Natural killer cell (primary cell): ENCODE data around the gene MAGEA4. TPM values are rescaled to one million over a fixed set of nuclear protein-coding genes. Genes with fewer than 3 reads are reported as not detected.

Experiments
- ATAC-seq, 3 donors: fragments of 150-1000 bp in 2 of 3; fragments of 200-7000 bp in 1 of 3; cut with Tn5 transposase; 1 replicate in 1 of 3; 2 replicates in 2 of 3; pipeline ENCODE4 v1.10.0; 2021; ENCODE audit warnings: mild to moderate bottlenecking in 2 of 3, moderate library complexity in 2 of 3
- DNase-seq, 2 donors: peaks; one replicate each; pipeline versions ENCODE4 v3.0.0 to v3.0.0-alpha.2; 2013 to 2021; ENCODE audit warnings: mixed read lengths in 1 of 2
- H3K27ac ChIP-seq: one replicate; pipeline ENCODE4 v1.5.1; 2013; ENCODE audit warnings: mild to moderate bottlenecking, low read length
- H3K27me3 ChIP-seq: one replicate; pipeline ENCODE4 v1.6.1; 2013; ENCODE audit warnings: low read length; ENCODE audit not compliant: control insufficient read depth, insufficient read depth
- H3K36me3 ChIP-seq: one replicate; pipeline ENCODE4 v1.6.1; 2013; ENCODE audit warnings: low read length; ENCODE audit not compliant: control insufficient read depth, insufficient read depth
- H3K4me1 ChIP-seq: one replicate; pipeline ENCODE4 v1.6.1; 2013; ENCODE audit warnings: low read length; ENCODE audit not compliant: control insufficient read depth, insufficient read depth
- H3K4me3 ChIP-seq: one replicate; pipeline ENCODE4 v1.5.1; 2013; ENCODE audit warnings: low read length
- H3K9me3 ChIP-seq: one replicate; pipeline ENCODE4 v1.6.1; 2013; ENCODE audit warnings: low read length; ENCODE audit not compliant: control insufficient read depth, insufficient read depth
- H3K27ac Mint-ChIP-seq, 2 donors: one replicate each; pipeline ENCODE4 v1.8.0; 2022; ENCODE audit warnings: mild to moderate bottlenecking in 2 of 2, mixed read lengths in 2 of 2, moderate library complexity in 1 of 2
- H3K27me3 Mint-ChIP-seq, 2 donors: one replicate each; pipeline ENCODE4 v1.8.0; 2022; ENCODE audit warnings: low read depth in 2 of 2, mixed read lengths in 2 of 2
- H3K36me3 Mint-ChIP-seq: one replicate; pipeline ENCODE4 v1.8.0; 2022; ENCODE audit warnings: mixed read lengths
- H3K4me1 Mint-ChIP-seq, 2 donors: one replicate each; pipeline ENCODE4 v1.8.0; 2022; ENCODE audit warnings: mixed read lengths in 2 of 2
- H3K4me3 Mint-ChIP-seq: one replicate; pipeline ENCODE4 v1.8.0; 2022; ENCODE audit warnings: mild to moderate bottlenecking, moderate library complexity, mixed read lengths
- H3K9me3 Mint-ChIP-seq, 2 donors: one replicate each; pipeline ENCODE4 v1.8.0; 2022; ENCODE audit warnings: mixed read lengths in 2 of 2
- WGBS: methylation state at CpG from one replicate; pipeline ENCODE4 v1.1.7; 2013; ENCODE audit warnings: missing lambda C conversion rate; ENCODE audit not compliant: insufficient coverage; 5-methylcytosine and 5-hydroxymethylcytosine counted together
- intact Hi-C: fragments of 100-400 bp; cut with micrococcal nuclease; formaldehyde crosslinking; loops from one replicate; pipeline ENCODE4 v1.14.2; 2022
- total RNA-seq, 4 donors: library from RNA; stranded (reverse); fragments of 120-200 nt in 1 of 4; gene quantifications; one replicate each; pipeline versions ENCODE4 v1.2.3 to v1.2.4, GENCODE V29; 2013 to 2022
- TF ChIP-seq, protein P1 (sequence below): fragments of 200-600 bp; IDR thresholded peaks from one replicate; pipeline ENCODE4 v1.8.0; 2022; ENCODE audit warnings: antibody characterized with exemption

The MAGEA4 gene, protein sequence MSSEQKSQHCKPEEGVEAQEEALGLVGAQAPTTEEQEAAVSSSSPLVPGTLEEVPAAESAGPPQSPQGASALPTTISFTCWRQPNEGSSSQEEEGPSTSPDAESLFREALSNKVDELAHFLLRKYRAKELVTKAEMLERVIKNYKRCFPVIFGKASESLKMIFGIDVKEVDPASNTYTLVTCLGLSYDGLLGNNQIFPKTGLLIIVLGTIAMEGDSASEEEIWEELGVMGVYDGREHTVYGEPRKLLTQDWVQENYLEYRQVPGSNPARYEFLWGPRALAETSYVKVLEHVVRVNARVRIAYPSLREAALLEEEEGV
- total RNA-seq, result not detected
- not detected for total RNA-seq (2013)

DNA sequence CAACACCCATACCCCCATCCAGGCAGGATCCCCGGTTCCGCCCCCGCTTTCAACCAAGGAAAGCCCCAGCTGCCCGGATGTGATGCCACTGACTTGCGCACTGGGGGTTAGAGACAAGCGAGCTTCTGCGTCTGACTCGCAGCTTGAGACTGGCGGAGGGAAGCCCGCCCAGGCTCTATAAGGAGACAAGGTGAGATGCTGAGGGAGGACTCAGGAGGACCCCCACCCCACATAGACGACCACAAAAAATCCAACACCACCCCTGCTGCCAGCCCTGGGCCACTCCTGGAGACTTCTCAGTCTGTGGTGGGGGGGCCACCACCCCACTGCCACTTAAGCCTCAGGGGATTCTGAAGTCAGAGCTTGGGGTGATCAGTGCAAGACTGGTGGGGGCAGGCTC, at the start of gene MAGEA4:
MAGEA4 (plus strand) TSS at position 110 of the 400 bp plus-strand sequence. CDS start 10,776 bp downstream, outside the sequence.
- Histone ChIP-seq H3K27me3 (no peaks in the 10 kb centered on the region), H3K27ac (no peak within 1 kb of the TSS), H3K4me1 (no peaks in the 10 kb centered on the region), H3K9me3 (no peaks in the 10 kb centered on the region), H3K4me3 (no peak within 1 kb of the TSS), H3K36me3 (no peaks in the 10 kb centered on the region)
- H3K36me3 Mint-ChIP-seq, result no peaks in the 10 kb centered on the region
- TF ChIP-seq, protein P1, sequence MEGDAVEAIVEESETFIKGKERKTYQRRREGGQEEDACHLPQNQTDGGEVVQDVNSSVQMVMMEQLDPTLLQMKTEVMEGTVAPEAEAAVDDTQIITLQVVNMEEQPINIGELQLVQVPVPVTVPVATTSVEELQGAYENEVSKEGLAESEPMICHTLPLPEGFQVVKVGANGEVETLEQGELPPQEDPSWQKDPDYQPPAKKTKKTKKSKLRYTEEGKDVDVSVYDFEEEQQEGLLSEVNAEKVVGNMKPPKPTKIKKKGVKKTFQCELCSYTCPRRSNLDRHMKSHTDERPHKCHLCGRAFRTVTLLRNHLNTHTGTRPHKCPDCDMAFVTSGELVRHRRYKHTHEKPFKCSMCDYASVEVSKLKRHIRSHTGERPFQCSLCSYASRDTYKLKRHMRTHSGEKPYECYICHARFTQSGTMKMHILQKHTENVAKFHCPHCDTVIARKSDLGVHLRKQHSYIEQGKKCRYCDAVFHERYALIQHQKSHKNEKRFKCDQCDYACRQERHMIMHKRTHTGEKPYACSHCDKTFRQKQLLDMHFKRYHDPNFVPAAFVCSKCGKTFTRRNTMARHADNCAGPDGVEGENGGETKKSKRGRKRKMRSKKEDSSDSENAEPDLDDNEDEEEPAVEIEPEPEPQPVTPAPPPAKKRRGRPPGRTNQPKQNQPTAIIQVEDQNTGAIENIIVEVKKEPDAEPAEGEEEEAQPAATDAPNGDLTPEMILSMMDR, result no peak
- no peaks in the 10 kb centered on the region for H3K9me3 Mint-ChIP-seq
- no peak for ATAC-seq
- WGBS, result no CpG with 5 or more reads among the region's 11 CpGs
- no peaks in the 10 kb centered on the region for H3K27me3 Mint-ChIP-seq
- H3K4me3 Mint-ChIP-seq, result no peak within 1 kb of the TSS
- no peak within 1 kb of the TSS for H3K27ac Mint-ChIP-seq
- intact Hi-C loops, result no loop called here
- no peak for DNase-seq
- H3K4me1 Mint-ChIP-seq, result no peaks in the 10 kb centered on the region

DNA sequence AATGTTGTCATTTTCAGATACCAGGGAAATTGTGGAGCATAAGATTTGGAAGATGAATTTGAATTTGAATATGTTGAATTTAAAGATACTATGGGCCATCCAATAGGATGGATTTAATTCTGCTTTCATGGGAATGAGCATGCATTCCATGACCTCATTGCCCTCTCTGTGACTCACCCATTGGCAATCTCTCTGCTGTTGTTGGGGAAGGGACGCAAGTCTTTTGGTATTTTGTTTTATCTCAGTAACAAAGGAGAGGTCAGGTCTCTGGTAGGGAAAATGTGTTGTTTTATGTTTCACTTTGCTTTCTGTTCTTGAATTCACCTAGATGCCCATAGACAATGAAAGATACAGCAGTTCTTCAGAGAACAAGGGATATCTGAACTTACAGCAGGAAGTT, 42.1 kb upstream of the MAGEA4 start:
- no peak overlapping the region for H3K4me3 ChIP-seq
- ATAC-seq (no peak), DNase-seq (no peak)
- no peak overlapping the region for H3K4me3 Mint-ChIP-seq
- intact Hi-C loops, result no loop called here
- H3K27ac ChIP-seq, result no peak overlapping the region
- H3K4me1 Mint-ChIP-seq, result no peaks in the 10 kb centered on the region
- no peaks in the 10 kb centered on the region for H3K9me3 ChIP-seq
- no peaks in the 10 kb centered on the region for H3K4me1 ChIP-seq
- H3K9me3 Mint-ChIP-seq, result peaks cover 8 to 16% of the 10 kb centered on the region in 2 donors
- TF ChIP-seq, protein P1, result no peak
- no peaks in the 10 kb centered on the region for H3K36me3 ChIP-seq
- no peaks in the 10 kb centered on the region for H3K27me3 ChIP-seq
- no CpG with 5 or more reads among the region's 1 CpG for WGBS
- no peaks in the 10 kb centered on the region for H3K27me3 Mint-ChIP-seq
- no peak overlapping the region for H3K27ac Mint-ChIP-seq
- no peaks in the 10 kb centered on the region for H3K36me3 Mint-ChIP-seq

DNA sequence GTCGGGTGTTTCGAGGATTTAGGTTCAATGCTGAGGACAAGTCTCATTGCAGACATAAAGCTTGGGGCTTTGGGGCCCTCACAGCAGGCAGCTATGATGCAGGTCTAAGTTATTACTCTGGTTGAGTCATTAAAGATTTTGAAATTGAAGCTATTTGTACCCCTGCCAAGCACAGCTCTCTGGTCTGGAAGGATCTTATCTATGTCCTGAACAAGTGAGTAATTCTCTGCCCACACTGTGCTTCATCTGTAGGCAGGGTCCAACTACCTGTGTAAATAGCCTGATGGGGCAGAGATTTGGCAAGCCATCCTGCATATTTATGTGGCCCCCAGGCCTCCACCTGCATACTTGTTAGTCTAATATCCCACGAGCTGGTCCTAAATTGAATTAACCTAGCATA, 41.4 kb upstream of the MAGEA4 start:
- Histone ChIP-seq H3K36me3 (no peaks in the 10 kb centered on the region), H3K27me3 (no peaks in the 10 kb centered on the region), H3K27ac (no peak overlapping the region), H3K4me1 (no peaks in the 10 kb centered on the region), H3K9me3 (no peaks in the 10 kb centered on the region), H3K4me3 (no peak overlapping the region)
- intact Hi-C loops, result no loop called here
- peaks cover 8 to 16% of the 10 kb centered on the region in 2 donors for H3K9me3 Mint-ChIP-seq
- H3K4me3 Mint-ChIP-seq, result no peak overlapping the region
- DNase-seq, result no peak
- no peak for ATAC-seq
- H3K27ac Mint-ChIP-seq, result no peak overlapping the region
- H3K36me3 Mint-ChIP-seq, result no peaks in the 10 kb centered on the region
- TF ChIP-seq, protein P1, result no peak
- H3K4me1 Mint-ChIP-seq, result no peaks in the 10 kb centered on the region
- H3K27me3 Mint-ChIP-seq, result no peaks in the 10 kb centered on the region
- WGBS, result 84% methylated on average over 3 of the region's 3 CpGs

DNA sequence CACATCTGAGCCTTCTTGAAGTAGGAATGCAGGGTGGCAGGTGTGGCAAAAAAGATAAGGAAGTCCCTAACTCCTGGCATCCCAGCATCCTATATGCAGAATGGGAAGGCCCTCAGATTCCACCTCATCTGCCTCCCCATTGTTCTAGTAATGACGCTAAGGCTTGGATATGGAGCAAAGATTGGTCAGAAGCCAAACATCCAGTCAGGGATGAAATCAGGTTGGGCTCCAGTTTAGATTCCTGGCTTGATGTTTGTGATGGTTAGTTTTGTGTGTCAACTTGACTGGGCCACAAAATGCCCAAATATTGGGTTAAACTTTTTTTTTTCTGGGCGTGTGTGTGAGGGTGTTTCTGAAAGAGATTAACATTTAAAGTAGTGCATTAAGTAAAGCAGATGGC, 39.6 kb upstream of the MAGEA4 start:
- Mint-ChIP-seq H3K27ac (no peak overlapping the region), H3K36me3 (no peaks in the 10 kb centered on the region), H3K9me3 (peaks cover 6 to 9% of the 10 kb centered on the region in 2 donors), H3K27me3 (no peaks in the 10 kb centered on the region), H3K4me1 (no peaks in the 10 kb centered on the region), H3K4me3 (no peak overlapping the region)
- no peaks in the 10 kb centered on the region for H3K9me3 ChIP-seq
- TF ChIP-seq, protein P1, result no peak
- no peak overlapping the region for H3K27ac ChIP-seq
- ATAC-seq (no peak), DNase-seq (no peak)
- H3K36me3 ChIP-seq, result no peaks in the 10 kb centered on the region
- no peak overlapping the region for H3K4me3 ChIP-seq
- no peaks in the 10 kb centered on the region for H3K27me3 ChIP-seq
- H3K4me1 ChIP-seq, result no peaks in the 10 kb centered on the region
- intact Hi-C loops, result no loop called here
- WGBS, result 73% methylated on average over 2 of the region's 2 CpGs
